Raji (cell line): ENCODE measurements around the gene PGM2.

Experiments
- POLR2A ChIP-seq: IDR thresholded peaks from 2 replicates; pipeline ENCODE4 v1.6.1; 2011; ENCODE audit warnings: low read depth, low read length, control low read depth; ENCODE audit not compliant: insufficient read depth

PGM2 gene

GRCh38 chr4:37837446-37837845 lies 11.0 kb downstream of the PGM2 start:
- no peak for TF ChIP-seq POLR2A

DNA sequence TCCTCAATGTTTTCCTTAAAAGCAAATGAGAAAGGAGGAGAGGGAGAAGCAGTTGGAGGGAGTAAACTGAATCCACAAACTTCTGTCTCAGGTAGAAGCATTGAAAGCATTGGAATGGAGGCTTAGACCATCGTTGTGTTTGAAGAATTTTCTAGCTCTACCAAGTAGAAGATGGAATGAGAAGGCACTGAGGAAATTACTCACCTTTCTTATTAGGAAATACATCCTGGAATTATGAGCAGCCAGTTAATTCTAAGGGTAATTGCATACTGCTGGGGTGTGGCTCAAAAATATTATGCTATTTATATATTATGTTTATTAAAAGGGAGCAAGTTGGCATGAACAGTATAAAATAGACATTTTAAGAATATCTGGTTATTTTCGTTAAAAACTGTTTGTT lies 12.9 kb downstream of the PGM2 start:
- no peak for TF ChIP-seq POLR2A

- TF ChIP-seq POLR2A, result no peak
Measured at GRCh38 chr4:37844204-37844603, 17.7 kb downstream of the PGM2 start.

DNA sequence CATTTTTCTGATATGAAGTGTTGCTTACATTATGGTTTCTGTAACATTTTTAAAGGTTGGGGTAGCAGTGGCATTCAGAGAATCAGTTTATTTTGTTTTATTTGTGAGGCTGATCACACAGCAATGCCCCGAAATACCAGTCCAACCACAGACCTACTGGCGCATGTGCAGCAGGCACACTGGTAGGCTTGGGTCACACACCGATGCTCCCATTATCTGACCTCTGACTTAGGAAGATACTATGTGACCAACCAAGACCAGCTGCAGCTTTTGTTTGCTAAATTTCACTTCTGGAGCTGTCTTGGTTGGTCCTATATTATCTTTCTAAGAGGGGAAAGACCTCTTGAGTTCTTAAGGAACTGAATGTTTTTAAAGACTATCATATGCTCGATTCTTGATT lies 18.7 kb downstream of the PGM2 start:
- TF ChIP-seq POLR2A, result no peak

GRCh38 chr4:37847311-37847884 lies 20.9 kb downstream of the PGM2 start:
- no peak for TF ChIP-seq POLR2A

GRCh38 chr4:37852376-37852775 lies 25.9 kb downstream of the PGM2 start:
- TF ChIP-seq POLR2A, result no peak

- no peak for TF ChIP-seq POLR2A
Measured at GRCh38 chr4:37858112-37858511, 31.6 kb downstream of the PGM2 start.

DNA sequence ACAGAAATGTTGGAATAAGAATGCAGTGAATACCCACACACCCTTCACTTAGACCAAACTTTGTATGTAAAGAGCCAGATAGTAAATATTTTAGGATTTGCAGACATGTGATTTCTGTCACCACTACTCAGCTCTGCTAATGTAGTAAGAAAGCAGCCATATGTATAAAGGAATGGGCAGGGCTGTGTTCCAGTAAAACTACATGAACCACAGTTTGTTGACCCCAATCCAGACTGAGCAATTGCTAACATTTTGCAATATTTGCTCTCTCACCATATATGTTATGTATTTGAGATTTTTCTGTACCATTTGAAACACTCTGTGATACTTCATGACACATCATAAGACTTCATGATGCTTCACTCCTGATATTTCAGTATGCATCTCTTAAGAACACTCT lies 32.4 kb downstream of the PGM2 start:
- TF ChIP-seq POLR2A, result no peak

- no peak for TF ChIP-seq POLR2A
Measured at GRCh38 chr4:37860266-37860665, 33.8 kb downstream of the PGM2 start.

DNA sequence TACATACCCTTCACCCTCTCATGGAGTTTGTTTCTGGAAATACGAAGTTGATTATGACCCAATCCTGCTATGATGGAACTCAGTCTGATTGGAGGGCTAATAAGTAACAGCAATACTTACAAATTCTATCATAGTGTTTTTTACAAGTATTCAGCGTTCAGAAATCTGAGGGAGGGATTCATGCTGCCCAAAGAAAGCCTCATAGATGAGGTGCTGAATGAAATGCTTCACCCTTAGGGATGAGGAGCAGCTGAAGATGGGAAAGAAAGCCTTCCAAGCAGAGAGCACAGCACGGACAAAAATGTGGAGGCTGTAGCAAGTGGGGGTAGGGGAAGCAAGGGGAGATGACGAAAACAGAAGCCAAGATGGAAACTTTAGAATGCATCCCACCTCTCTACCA lies 36.5 kb downstream of the PGM2 start:
- TF ChIP-seq POLR2A, result no peak

DNA sequence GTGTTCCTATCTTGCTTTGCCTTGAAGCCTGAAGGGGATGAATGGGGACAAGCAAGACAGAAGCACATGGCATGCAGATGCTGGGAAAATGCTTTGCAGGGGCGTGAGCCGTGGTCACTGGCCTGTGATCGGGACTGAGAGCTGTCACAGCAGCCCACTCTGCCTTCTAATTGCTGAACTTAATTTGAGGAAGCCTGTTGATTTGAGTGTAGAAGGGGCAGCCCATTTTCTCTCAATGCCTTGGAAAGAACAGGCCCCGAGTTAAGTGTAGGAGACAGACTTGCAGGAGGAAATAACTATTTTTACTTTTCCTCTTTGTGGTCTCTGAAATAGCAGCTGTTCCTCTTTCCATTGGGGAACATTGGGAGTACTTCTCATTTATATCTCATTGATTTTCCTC lies 38.3 kb downstream of the PGM2 start:
- TF ChIP-seq POLR2A, result no peak

- no peak for TF ChIP-seq POLR2A
Measured at GRCh38 chr4:37865450-37865849, 39.0 kb downstream of the PGM2 start.

GRCh38 chr4:37867102-37867501 lies 40.6 kb downstream of the PGM2 start:
- TF ChIP-seq POLR2A, result no peak

DNA sequence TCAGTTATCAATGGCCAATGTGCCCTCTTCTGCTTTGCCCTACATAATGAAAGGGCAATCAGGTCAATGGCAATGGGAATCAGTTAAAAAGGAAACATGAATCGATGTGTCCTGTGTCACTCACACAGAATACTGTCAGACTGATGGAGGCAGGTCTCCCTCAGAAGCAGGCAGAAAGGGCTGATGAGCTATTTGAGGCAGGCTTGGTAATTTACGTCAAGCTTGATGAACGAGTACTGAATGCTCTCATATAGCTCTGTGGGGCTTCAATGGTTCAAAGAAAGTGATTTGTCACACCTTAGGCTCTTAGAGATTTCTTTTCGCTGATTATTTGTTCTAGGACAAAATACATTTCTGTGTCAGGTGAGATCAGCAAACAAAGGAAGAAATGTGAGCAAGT lies 41.8 kb downstream of the PGM2 start:
- TF ChIP-seq POLR2A, result no peak

GRCh38 chr4:37872310-37872988 lies 46.0 kb downstream of the PGM2 start:
- TF ChIP-seq POLR2A, result no peak

GRCh38 chr4:37873386-37873785 lies 46.9 kb downstream of the PGM2 start:
- TF ChIP-seq POLR2A, result no peak

DNA sequence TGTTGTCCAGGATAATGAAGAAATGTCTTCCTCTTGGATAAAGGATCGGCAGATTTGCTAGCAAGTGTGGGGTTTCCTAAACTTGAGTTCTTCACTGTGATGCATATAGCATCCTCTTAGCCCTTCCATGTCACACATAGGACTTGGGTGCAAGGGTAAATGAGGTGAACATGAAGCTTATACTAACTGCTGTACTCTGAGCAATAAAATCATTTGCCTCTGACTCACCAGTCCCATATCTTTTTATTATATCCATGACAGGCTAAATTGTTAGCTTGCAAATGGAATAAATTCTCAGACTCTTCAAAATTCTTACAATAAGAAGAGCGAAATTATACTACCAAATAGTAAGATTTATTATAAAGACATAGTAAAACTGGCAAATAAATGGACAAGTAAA lies 49.7 kb downstream of the PGM2 start:
- no peak for TF ChIP-seq POLR2A
